GM13977 (cell line): Measurements from ENCODE around the gene GRAMD2B.

Source experiments
- DNase-seq: peaks from one replicate; pipeline ENCODE4 v3.0.0; 2012; ENCODE audit warnings: low spot score
- in situ Hi-C: fragments of 300-500 bp; cut with MboI; formaldehyde crosslinking; loops from one replicate; pipeline ENCODE4 v1.12.0; 2022; ENCODE audit warnings: low sequenced_read_pairs, low pct_unique_long_range_greater_than_20kb, mixed read lengths, inconsistent platforms; ENCODE audit not compliant: unreplicated experiment
- TF ChIP-seq, protein P1 (sequence below): IDR thresholded peaks from 2 replicates; pipeline ENCODE4 v1.5.1; 2012; ENCODE audit warnings: mild to moderate bottlenecking, control low read depth; ENCODE audit not compliant: insufficient read depth; ENCODE audit errors: extremely low read depth, missing control alignments

GRAMD2B gene

DNA sequence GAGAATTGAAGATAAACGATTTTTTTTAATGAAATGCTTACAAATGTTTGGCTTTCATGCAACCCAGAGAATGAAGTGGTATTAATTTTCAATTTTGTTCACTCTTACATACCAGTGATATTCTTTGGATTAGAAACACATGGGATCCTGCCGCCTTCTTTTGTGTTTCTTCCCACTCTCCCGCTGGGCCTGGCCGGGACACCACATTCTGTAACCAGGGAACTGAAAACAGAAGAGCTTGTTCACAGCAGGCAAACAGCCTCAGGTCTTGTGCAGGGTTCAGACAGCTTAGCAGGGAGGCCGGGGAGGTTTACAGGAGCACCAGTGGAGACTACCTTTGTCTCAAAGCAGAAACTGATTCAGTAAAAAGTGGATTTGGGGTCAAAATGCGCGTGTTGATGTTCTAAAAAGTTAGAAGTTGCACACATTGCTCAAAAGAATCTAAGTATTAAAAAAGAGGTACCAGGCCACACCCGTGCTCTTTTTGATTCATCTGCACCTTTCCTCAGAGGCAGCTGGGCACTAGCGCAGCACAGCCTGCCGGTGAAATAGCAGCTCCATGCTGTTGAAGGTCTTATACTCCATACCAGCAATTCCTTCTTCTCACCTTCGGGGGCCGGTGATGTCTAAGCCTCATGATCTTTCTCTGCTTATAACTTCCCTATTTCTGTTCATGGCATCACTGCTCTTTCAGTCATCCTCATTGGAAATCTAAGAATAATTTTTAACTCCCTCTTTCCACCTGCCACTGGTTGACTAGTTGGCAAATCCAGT lies 67.1 kb downstream of the GRAMD2B start:
- no peak for DNase-seq
- TF ChIP-seq, protein P1, sequence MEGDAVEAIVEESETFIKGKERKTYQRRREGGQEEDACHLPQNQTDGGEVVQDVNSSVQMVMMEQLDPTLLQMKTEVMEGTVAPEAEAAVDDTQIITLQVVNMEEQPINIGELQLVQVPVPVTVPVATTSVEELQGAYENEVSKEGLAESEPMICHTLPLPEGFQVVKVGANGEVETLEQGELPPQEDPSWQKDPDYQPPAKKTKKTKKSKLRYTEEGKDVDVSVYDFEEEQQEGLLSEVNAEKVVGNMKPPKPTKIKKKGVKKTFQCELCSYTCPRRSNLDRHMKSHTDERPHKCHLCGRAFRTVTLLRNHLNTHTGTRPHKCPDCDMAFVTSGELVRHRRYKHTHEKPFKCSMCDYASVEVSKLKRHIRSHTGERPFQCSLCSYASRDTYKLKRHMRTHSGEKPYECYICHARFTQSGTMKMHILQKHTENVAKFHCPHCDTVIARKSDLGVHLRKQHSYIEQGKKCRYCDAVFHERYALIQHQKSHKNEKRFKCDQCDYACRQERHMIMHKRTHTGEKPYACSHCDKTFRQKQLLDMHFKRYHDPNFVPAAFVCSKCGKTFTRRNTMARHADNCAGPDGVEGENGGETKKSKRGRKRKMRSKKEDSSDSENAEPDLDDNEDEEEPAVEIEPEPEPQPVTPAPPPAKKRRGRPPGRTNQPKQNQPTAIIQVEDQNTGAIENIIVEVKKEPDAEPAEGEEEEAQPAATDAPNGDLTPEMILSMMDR: no peak
- in situ Hi-C loops: no loop called here

DNA sequence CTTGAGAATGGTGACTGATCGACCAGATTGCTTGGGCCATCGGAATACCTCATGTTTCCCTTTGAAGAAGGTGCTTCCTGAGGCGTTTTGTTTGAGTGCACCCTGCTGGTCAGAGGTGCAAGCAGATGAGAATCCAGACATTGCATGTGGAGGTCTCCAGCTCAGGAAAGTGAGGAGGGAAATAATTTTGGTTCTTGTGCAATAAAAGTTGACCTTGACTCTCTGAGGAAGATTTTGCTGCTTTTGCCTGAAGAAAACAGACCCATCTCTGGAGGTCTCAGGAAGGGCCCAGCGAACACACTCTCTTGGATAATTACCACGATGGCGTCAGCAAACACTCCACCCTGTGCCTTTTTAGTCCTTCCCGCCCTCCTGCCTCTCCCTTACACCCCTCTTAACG lies 69.7 kb downstream of the GRAMD2B start:
- in situ Hi-C loops: no loop called here
- DNase-seq: no peak
- TF ChIP-seq, protein P1: peak; percentile 59

DNA sequence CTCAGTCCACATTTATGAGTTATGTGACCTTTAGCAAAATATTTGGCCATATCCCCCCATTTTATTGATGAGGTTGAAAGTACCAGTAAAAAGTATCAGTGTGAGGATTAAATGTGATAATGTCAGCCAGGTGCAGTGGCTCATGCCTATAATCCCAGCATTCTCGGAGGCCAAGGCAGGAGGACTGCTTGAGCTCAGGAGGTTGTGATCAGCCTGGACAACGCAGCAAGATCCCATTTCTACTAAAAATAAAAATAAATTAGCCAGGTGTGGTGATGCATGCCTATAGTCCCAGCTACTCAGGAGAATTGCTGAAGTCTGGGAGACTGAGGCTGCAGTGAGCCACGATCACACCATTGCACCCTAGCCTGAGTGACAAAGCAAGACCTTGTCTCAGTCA lies 71.2 kb downstream of the GRAMD2B start:
- no peak for DNase-seq
- in situ Hi-C loops: no loop called here
- TF ChIP-seq, protein P1: no peak

DNA sequence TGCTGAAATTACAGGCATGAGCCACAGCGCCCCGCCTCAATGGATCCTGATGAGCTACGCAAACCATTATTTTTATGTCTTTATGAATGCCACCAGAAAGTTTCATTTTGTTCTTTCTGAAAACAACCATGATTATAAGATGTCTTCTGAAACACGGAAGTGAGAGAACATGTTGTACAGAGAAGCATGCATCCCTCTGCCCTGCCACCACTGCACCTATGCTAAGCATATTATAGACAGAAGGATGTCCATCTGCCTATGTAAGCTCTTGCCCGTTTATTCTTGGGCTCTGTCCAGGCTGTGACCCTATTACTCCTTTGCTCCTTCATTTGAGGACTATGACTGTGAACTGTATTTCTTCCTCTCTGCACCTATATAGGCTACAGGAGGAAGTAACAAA lies 74.3 kb downstream of the GRAMD2B start:
- no peak for DNase-seq
- TF ChIP-seq, protein P1: no peak
- in situ Hi-C loops: no loop called here

DNA sequence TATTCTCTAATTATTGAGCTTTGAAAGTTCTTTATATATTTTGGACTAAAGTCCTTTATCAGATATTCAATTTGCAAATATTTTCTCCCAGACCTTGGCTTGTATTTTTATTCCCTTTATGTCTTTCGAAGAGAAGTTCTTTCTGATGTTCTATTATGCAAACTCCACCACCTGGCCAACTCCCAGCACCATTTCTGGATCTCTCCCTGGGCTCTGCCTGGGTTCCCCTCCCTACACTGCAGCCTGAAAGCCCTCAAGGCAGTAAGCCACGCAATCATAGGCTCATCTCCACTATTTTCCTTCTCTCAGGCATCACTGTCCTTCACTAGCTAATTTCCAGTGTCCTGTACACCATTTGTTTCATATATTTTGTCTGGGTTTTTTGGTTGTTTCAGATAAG lies 76.1 kb downstream of the GRAMD2B start:
- in situ Hi-C loops: no loop called here
- TF ChIP-seq, protein P1: no peak
- no peak for DNase-seq

DNA sequence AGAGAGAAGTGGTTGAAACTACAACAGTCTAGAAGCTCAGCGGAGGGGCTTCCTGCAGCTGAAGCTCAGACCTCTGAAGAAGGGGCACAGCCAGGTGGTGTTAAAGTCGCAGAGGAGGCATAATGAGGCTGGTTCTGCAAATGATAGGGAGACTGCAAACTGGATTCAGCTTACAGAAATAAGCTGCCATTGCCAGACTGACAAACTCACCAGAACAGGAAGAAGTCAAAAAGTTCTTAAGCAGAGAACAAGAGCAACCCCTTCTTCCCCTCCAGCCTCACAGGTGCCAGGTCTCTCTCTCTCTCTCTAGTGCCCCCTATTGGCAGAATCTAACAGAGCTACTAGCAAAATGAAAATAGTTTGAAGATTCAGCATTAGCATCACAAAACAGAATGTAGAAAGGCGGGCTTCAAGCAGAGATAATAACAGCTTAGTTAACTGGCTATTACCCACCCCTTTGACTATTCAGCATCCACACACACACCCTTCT lies 76.7 kb downstream of the GRAMD2B start:
- TF ChIP-seq, protein P1: peak; percentile 72
- peak; percentile 41 for DNase-seq
- in situ Hi-C loops: no loop called here
